ENCODE results near the gene MKRN2. TPM values are rescaled to one million over a fixed set of nuclear protein-coding genes. Genes with fewer than 3 reads are reported as not detected.

Gene MKRN2
- total and polyA plus RNA-seq, 2 donors (not counting 3 experiments of a cell fraction or from before 2014, with no cell fraction given) = 27.3 to 29.9 TPM

DNA sequence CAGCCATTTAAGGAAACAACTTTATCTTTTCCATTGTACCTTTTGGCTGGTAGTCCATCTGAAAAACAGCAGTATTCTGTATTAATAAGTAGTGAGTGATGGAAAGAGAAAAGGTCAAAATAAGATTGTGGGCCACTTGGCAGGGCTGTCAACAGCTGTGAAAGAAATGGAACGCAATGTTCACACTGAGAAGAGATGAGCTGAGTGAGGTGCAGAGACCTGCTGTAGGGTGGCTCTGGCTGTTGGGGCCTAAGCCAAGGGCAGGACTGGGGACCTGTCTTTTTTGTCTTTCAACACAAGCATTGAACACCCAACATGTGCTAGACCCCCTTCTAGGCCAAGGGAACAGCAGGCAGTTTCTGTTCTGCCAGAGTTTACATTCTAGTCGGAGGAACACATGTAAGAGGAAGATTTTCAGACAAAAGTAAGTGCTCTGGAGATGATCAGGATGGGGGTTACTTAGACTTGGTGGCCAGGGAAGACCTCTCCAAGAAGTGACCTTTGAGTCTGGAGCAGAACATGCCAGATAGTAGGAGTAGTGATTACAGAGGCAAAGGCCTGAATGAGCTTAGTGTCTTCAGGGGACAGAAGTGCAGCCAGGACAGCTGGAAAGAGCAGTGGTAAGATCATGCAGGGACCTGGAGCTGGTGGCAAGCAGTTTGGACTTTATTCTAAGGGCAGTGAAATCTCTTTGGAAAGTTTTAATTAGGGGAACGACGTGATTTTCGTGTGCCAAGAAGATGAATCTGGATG, 43.0 kb upstream of the MKRN2 start:
- no peaks in the 10 kb centered on the region for H4K20me1 ChIP-seq (replicated peaks; ENCODE audit: control insufficient read depth, extremely low read depth, insufficient read depth, low read length)
- FAIRE-seq (no peak), DNase-seq (ENCODE audit: low read depth, low spot score) (no peak)
- peaks cover under 1% of the 10 kb centered on the region for H3K4me1 ChIP-seq (ENCODE audit: control insufficient read depth, extremely low read depth, insufficient read depth, low read length)
- intact Hi-C loops (cut with micrococcal nuclease) (no loop called here), dilution Hi-C loops (cut with MboI; ENCODE audit: extremely low pct_ligation_motif_present, low sequenced_read_pairs) (no loop called here)
- H3K4me3 ChIP-seq (replicated peaks in 1 of 3; ENCODE audit: insufficient read depth in 1 of 3, low read depth in 1 of 3, low read length in 3 of 3) = no peak overlapping the region
- no TSS peak for BruUV-seq (replicated peaks)
- ChIA-PET CTCF (interaction anchor here (0.9 to 1.0 kb wide), 2 partner anchors 23 to 49 kb away, joined by 3 read pairs; no protein-coding TSS in a partner anchor), POLR2A (no interaction called here)
- no peaks in the 10 kb centered on the region for H3K36me3 ChIP-seq (ENCODE audit: control insufficient read depth in 2 of 2, extremely low read depth in 1 of 2, insufficient read depth in 2 of 2, low read length in 2 of 2)
- H3K4me2 ChIP-seq (ENCODE audit: insufficient read depth, low read length) = no peak overlapping the region
- H3K9ac ChIP-seq (replicated peaks; ENCODE audit: extremely low read depth, insufficient read depth, low read length) = no peak overlapping the region
- H3K27me3 ChIP-seq (ENCODE audit: control insufficient read depth in 2 of 2, insufficient read depth in 2 of 2, low read length in 2 of 2) = no peaks in the 10 kb centered on the region
- no peak overlapping the region for H2AFZ ChIP-seq (ENCODE audit: low read depth, low read length)
- no peak for TF ChIP-seq MYC (IDR thresholded peaks at IDR 0.05; ENCODE audit: low read depth, low read length)
- TF ChIP-seq GATA2 (IDR thresholded peaks at IDR 0.05; ENCODE audit: insufficient read depth, insufficient read length, low read depth, low read length) = no peak
- TF ChIP-seq, protein P1, sequence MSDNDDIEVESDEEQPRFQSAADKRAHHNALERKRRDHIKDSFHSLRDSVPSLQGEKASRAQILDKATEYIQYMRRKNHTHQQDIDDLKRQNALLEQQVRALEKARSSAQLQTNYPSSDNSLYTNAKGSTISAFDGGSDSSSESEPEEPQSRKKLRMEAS (IDR thresholded peaks at IDR 0.05; ENCODE audit: insufficient read depth, insufficient read length) = no peak
- no peak for TF ChIP-seq POLR2A (IDR thresholded peaks at IDR 0.05; ENCODE audit: low read depth, low read length)
- no peak for TF ChIP-seq FOS (IDR thresholded peaks at IDR 0.05; ENCODE audit: borderline replicate concordance, insufficient read depth, low read length)
- no peak for TF ChIP-seq EZH2 (IDR thresholded peaks at IDR 0.05; ENCODE audit: borderline replicate concordance, low read depth, low read length, severe bottlenecking)
- TF ChIP-seq, protein P2, sequence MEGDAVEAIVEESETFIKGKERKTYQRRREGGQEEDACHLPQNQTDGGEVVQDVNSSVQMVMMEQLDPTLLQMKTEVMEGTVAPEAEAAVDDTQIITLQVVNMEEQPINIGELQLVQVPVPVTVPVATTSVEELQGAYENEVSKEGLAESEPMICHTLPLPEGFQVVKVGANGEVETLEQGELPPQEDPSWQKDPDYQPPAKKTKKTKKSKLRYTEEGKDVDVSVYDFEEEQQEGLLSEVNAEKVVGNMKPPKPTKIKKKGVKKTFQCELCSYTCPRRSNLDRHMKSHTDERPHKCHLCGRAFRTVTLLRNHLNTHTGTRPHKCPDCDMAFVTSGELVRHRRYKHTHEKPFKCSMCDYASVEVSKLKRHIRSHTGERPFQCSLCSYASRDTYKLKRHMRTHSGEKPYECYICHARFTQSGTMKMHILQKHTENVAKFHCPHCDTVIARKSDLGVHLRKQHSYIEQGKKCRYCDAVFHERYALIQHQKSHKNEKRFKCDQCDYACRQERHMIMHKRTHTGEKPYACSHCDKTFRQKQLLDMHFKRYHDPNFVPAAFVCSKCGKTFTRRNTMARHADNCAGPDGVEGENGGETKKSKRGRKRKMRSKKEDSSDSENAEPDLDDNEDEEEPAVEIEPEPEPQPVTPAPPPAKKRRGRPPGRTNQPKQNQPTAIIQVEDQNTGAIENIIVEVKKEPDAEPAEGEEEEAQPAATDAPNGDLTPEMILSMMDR (IDR thresholded peaks at IDR 0.05; ENCODE audit: extremely low read depth in 1 of 2, insufficient read depth in 1 of 2, low read depth in 1 of 2, low read length in 2 of 2) = no peak
- TF ChIP-seq POLR2AphosphoS5 (IDR thresholded peaks at IDR 0.05; ENCODE audit: insufficient read depth, low read depth, low read length) = no peak
- TF ChIP-seq JUN (IDR thresholded peaks at IDR 0.05; ENCODE audit: borderline replicate concordance, insufficient read depth, insufficient read length, low read depth) = no peak
- H3K9me3 ChIP-seq (replicated peaks; ENCODE audit: control insufficient read depth, insufficient read depth, low read length) = no peaks in the 10 kb centered on the region
- H3K27ac ChIP-seq (ENCODE audit: insufficient read depth, low read depth, low read length) = no peak overlapping the region
- H3K79me2 ChIP-seq (ENCODE audit: control insufficient read depth, insufficient read depth, low read length) = no peaks in the 10 kb centered on the region
- no peaks in the 10 kb centered on the region for H3K9me1 ChIP-seq (replicated peaks; ENCODE audit: control insufficient read depth, extremely low read depth, insufficient read depth, low read length)

All from endothelial cell of umbilical vein (primary cell).